Activated naive CD8-positive, alpha-beta T cell treated with anti-CD3 and anti-CD28 coated beads, Interleukin-2, amount 50 U/mL, for 16 hours (primary cell): ENCODE data around the gene C22orf31.
A peak's percentile ranks its signal among the peaks of the same experiment; 100 is the strongest.
"Not testable (repeated sequence)": the region's sequence is repeated elsewhere in the genome, so short reads cannot be mapped to it uniquely, and the experiment has no call there.

Source experiments
- DNase-seq: peaks from one replicate; pipeline ENCODE4 v3.0.0-alpha.2; 2020; ENCODE audit warnings: low read depth, low spot score

C22orf31 gene

DNA sequence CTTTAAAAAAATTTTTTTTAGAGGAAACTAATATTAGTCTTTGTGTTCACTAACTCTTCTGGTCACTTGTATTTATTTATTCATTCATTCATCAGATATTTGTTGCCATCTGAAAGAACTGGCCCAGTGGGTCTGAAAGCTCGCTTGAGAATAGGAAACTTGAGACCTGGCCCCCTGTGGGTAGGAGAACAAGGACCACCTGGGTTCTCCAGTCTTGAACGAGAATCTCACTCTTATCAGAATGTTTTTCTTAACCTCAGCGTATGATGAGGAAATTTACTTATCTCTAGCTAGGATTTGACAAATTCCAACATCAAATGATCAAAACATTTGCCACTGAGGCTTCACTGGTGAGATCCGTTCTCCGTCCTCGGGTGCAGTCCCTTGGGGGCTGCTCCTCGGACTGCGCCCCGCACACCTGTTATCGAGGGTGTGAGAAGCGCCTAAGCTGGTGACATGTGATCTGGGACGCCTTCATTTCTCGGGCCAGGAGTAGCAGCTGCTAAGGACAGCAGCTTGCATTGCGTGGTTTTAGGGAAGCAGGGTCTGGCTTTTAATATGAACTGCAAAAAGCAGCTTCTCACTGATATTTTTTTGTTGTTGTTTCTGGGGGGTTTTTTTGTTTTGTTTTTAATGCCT is 6.3 kb downstream of the C22orf31 start:
- DNase-seq: no peak

DNA sequence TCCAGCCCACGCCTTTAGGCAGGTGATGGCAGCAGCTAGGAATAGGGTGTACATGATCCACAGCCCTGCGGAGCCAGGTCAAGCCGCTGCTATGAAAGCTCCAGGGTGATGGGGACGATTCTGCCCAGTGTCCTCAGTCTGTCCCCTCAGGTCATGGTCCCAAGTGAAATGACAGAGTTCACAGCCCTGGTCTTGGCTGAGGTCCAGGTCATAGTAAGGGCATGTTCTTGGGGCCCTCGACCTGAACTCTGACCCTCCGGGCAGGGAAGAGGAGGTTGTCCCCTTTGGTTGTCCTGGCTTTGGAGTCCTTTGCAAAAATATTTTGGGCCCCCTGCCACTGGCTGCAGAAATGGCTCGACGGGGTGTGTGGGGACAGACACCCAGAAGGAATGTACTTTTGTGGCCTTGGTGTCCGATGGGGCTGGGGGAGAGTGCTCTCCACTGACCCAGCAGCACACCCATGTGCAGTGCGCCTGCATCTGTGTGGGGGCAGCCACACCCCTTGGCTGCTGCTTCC is 7.3 kb downstream of the C22orf31 start:
- DNase-seq: no peak

DNA sequence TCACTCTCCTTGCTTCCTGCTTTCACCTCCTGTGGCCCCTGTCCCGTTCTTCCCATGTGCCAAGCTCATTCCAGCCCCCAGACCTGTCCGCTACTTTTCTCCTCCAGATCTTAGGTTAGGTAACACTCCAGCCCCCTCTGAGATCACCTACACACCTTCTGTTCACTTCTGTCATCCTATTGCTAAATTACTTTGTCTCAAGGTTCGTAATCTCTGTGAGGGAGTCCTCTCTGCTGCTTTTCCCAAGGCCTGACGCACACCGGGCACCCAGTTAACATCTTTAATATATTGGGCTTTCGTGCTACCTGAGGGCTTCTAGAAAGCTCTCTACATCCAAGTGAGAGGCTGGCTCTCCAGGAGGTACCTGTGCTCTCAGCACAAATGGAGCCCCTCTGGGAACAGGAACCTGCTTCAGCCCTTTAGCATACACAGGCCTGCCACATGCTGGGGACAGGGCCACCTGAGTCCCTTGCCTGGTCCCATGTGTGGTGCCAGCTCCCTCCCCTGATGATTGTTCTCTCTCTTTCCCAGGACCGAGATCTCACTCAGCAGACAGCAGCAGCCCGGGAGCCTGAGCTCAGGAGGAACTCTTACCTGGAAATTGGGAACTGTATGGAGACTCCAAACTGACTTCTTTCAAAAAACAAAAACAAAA is 8.5 kb downstream of the C22orf31 start:
- no peak for DNase-seq

DNA sequence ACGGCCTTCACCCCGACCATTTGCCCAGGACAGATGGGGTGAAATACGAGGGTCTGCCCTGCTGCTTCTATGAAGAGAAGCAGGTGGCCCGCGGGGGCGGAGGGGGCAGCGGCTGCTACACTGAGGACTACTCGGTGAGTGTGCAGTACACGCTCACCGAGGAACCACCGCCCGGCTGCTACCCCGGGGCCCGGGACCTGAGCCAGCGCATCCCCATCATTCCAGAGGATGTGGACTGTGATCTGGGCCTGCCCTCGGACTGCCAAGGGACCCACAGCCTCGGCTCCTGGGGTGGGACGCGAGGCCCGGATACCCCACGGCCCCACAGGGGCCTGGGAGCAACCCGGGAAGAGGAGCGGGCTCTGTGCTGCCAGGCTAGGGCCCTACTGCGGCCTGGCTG is 11.2 kb downstream of the C22orf31 start:
- DNase-seq: no peak

DNA sequence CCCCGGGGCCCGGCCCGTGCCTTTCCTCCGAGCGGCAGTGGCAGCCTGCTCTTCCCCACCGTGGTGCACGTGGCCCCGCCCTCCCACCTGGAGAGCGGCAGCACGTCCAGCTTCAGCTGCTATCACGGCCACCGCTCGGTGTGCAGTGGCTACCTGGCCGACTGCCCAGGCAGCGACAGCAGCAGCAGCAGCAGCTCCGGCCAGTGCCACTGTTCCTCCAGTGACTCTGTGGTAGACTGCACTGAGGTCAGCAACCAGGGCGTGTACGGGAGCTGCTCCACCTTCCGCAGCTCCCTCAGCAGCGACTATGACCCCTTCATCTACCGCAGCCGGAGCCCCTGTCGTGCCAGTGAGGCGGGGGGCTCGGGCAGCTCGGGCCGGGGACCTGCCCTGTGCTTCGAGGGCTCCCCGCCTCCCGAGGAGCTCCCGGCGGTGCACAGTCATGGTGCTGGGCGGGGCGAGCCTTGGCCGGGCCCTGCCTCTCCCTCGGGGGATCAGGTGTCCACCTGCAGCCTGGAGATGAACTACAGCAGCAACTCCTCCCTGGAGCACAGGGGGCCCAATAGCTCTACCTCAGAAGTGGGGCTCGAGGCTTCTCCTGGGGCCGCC is 11.9 kb downstream of the C22orf31 start:
- no peak for DNase-seq

DNA sequence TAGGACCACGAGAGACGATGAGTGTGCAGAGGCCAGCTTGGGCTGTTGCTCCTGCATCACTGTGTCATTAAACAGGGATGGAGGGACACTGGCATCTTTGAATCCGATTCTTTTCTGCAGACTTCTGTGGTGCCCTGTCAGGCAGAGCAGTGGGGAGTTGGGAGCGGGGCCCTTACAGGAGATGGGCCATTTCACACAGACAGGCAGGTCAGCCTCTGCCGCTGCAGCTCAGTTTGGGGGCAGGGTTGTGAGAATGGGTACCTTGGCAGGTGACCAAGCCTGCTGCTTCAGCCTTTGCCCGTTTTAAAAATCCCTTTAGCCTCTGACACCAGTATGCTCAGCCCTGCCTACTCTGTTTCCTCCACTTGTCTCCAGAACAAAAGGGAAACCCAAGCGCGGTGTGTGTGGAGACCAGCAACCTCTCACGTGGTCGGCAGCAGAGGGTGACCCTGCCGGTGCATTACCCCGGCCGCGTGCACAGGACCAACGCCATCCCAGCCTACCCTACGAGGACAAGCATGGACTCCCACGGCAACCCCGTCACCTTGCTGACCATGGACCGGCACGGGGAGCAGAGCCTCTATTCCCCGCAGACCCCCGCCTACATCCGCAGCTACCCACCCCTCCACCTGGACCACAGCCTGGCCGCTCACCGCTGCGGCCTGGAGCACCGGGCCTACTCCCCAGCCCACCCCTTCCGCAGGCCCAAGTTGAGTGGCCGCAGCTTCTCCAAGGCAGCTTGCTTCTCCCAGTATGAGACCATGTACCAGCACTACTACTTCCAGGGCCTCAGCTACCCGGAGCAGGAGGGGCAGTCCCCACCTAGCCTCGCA is 12.6 kb downstream of the C22orf31 start:
- no peak for DNase-seq

DNA sequence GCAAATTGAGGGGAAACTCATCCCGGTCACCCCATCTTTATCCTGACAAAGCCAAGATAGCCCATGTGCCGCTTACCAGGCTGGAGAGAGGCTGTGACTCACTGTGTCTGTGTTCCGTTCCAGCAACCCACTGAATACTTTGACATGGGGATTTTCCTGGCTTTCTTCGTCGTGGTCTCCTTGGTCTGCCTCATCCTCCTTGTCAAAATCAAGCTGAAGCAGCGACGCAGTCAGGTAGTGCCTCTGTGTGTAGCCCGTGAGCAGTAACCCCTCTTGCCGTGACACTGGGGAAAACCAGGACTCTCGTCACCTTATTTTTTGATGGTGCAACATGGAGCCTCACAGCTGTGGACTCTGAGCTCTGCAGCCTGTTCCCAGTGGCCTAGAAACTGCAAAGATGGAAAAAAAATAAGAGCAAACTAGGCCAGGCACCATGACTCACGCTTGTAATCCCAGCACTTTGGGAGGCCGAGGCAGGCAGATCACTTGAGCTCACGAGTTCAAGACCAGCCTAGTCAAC is 16.9 kb downstream of the C22orf31 start:
- no peak for DNase-seq

DNA sequence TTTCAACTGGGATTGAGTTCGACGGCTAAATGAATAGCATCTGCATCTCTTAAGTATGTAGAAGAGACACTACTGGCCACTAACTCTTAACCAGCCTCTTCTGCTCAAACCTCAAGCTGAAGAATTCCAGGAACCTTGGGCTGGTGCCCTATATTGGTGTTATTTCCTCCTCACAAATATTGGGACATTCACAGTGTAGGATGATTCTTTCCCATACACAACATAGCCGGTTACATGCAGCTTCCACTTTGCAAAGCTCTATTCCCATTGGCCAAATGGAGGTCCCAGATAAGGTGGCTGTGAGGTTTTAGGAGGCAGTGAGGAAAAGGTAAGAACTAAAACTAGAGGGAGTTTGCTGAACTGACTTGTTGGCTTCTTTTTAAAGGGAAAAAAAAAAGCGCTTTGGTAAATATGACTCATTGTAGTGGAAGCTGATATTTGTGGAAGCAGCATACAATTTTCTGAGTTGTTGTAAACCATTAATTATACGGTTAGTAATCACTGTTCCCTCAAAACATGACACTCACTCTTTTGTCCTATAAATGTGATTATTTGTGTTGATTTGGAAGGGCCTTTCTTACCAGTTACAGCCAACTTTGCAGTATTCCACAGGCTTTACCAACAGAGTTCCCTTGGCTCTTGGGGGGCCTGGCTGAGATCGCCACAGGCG is 17.6 kb downstream of the C22orf31 start:
- DNase-seq: no peak

DNA sequence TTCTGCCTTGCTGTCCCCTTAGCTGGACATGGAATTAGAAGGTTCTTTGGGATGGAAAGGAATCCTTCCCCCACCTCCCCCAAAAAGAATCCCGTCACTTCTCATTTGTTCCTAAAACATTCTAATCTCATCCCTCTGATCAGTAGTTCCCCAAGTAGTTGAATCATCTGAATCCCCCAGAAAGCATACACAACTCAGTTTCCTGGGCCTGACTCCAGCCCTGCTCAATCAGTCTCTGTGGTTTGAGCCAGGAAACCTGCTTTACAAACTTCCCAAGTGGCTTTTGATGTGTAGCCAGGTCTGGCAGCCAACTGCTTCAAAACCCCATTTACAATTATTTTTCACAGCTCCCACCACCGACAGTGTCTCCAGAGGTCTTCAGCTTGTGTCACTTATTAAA is 20.2 kb downstream of the C22orf31 start:
- no peak for DNase-seq

DNA sequence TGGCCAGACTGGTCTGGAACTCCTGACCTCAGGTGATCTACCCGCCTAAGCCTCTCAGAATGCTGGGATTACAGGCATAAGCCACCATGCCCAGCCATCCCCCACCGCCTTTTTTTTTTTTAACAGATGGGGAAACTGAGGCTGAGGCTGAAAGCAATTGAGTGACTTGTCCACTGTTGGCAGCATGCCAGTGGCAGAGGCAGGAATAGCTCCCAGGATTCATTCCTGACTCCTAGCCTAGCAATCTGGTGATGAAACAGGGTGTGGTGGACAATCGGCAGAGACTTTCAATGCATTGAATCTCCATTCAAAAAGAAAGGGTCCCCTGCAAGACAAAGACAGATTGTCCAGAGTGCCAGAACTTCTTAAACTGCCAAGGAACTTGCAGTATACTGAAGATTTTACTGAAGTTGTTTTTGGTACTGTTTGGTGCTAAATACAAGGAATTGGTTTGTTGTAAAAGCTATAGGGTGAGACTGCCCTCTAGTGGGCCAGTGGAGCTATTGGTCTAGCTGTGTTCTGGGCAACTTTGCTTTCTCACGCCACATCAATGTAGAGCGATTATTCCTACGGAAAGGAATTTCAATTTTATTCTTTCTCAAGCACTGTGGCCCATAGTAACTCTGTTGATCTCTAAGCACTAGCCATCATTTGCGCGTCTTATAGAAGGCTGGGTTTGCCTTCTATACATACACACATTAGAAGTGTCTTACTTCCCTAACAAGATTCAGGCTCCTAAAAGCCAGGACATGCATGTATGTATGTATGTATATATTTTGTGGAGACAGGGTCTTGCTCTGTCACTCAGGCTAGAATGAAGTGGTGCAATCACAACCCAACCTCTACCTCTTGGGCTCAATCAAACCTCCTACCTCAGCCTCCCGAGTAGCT is 21.0 kb downstream of the C22orf31 start:
- DNase-seq: peak; percentile 43

DNA sequence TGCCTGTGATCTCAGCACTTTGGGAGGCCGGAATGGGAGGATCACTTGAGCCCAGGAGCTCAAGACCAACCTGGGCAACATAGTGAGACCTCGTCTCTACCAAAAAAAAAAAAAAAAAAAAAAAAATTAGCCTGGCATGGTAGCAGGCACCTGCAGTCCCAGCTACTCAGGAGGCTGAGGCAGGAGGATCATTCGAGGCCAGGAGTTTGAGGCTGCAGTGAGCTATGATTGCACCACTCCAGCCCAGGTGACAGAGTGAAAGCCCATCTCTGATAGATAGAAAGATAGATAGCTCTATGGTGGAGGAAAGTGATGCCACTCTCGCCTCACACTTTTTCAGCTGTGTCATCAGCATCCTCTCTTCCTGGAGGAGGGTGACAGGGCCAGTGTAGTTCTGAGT is 21.9 kb downstream of the C22orf31 start:
- not testable (repeated sequence) for DNase-seq

DNA sequence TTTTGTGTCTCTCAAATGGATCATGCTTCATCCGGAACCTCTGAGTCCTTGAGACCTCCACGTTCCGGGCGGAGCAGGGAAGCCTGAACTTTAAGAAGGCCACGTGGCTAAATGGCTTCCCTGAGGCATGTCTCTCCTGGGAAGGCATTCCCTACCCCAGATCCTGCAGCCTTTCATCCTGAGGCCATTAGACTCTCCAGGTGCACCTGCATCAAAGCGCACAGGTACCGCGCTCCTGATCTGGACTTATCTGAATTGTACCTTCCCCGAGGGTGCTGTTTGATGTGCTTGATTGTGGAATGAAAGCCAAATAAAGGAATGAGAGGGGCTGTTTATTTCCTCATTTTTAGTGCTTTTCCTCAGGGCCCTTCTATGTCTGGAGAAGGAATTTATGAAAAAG is 22.5 kb downstream of the C22orf31 start:
- no peak for DNase-seq

DNA sequence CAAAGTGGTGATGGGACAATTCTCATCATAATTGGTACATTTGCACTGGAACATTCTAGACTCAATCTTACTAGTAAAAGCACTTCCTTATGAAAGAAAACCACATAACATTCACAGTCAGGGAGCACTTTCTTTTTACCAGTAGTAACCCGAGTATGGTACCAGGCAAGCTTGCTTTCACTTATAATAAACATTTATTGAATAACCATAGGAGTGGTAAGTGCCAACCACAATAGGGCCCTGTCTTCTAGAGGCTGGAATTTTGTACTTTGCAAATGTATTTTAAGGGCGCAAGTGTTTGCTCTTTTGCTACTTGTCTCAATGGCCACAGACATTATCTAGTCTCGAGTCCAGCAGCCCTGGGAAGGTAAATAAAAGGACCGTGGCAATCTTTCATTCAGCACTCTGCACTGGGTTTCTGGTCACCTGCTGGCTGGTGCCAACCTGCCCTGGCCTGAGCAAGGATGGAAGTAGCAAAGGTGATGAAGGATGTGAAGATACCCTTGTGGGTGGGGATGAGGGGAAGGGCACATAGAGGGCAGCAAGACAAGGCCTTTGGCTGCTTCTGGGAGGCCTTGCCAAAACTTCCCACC is 24.2 kb downstream of the C22orf31 start:
- no peak for DNase-seq

DNA sequence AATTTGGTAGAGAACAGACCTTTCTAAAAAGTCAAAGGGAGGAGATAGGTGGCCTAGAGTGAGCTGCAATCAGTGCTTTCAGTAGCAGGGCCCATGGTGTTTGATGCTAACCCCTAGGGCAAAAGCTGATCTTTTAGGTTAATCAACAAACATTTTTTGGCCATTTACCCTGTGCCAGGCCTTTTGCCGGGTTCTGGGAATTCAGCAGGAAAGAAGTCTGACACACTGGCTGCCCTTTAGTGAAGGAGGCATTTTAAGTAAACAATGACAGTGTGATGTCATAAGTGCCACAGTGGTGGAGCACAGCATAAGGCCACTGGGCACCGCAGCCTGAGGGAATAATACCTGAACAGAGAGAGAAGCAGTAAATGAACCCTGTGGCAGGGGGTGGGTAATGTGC is 29.0 kb downstream of the C22orf31 start:
- no peak for DNase-seq

DNA sequence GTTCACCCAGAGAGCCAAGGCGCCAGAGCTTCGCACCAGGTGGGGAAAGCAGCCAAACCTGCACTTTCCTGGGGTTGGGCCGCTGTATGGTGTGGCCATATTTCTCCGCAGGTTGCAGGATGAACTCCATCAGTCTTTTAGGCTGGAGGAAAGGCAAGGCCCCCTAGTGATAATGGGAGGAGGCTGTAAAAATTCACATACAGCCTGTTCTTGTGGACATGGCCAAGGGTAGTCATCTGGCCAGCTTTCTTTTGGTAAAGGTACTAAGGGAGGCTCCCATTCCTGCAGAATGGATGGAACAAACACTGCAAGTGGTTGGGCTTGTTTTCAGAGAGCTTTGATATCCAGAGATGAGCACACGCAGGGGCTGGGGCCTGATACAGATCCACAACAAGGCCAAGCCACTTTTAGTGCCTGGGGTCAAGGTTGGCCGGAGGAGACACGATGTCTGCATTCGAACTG is 29.6 kb downstream of the C22orf31 start:
- no peak for DNase-seq

DNA sequence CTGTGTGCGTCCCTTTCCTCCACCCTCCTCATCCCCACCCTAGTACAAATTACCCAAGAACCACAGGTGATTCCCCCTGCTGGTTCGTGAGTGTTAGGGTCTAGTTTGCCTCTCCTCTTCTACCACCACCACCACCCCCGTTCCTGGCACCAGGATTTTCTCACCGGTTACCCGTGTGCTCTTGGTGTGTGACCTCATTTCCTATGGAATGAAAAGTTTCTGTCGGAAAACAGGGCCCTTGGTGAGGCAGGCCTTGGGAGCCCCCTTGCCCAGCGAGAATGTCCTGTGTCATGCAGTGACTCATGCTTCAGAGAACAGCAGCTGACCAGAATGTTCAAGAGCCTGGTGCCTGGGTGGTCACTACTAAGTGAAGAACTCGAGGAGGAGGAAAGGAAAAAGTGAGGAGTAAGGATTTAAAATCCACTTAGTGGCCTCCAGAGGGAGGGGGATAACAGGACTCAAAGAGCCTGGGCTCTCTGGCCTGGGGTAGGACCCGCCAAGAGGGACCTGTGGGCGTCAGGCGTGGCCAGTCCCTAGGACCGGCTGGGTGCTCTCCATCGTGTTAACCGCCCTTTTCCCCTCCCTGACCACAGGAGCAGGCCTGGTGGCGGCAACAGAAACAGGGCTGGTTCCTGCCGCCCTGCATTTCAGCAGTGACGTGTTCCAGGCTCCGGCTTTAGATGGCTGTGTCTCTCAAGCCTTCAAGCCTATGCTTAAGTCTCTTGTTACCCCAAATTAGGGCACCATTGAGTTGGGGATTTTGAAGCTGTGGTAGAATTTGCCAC is 30.2 kb downstream of the C22orf31 start:
- DNase-seq: no peak

DNA sequence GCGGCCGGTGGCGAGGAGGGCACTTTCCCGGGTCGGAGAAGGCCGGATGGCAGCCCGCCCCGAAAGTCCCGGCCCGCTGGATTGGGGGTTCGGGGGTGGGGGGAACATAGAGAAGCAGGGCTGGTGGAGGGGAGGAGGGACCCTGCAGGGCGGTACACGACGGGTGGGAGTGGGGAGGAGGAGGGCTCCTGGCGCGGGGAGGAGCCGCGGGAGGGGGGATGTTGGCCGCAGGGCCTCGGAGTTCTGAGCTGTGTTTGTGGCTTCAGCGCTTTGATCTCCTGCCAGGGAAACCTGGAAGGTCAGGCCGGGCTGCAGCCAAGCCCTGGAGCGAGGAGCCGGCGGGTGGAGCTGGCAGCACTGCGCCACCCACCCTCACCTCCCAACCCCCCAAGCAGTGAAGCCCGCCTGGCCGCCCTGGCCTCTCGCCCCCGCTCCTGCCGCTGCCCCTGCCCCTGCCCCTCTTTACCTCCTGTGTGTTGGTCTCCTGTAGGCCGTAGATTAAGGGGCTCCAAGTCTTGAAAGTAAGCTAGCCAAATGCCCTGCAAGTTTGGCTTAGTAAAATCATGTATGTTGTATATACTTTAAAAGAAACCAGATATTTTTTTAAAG is 30.9 kb downstream of the C22orf31 start:
- no peak for DNase-seq

DNA sequence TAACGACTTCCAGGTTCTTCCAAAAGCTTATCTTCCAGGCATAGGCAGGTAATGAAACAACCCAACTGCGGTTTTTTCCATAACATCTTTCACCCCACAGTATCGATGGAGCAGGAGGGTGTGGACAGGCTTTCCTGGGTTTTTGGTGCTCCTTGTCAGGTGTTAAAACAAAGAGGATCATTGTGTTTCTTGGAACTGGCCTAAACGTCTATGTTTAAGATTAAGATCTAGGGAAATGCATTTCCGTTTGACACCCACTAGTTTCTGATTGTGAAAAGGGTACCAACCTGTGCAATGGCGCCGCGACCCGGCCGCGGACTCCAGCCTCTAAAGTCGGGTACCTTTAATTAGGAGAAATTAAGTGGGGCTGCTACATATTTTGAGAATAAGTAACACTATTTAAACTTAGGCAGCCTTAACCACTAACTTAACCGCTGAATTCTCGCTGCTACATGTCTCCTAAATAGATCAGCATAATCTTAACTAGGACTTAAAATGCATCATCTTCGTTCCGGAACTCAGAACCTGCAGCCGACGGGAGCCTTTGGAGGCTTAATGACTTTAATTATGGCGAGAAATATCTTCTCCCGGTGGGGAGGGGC is 31.5 kb downstream of the C22orf31 start:
- no peak for DNase-seq
